Measurements from ENCODE around the gene IFI44.

DNA sequence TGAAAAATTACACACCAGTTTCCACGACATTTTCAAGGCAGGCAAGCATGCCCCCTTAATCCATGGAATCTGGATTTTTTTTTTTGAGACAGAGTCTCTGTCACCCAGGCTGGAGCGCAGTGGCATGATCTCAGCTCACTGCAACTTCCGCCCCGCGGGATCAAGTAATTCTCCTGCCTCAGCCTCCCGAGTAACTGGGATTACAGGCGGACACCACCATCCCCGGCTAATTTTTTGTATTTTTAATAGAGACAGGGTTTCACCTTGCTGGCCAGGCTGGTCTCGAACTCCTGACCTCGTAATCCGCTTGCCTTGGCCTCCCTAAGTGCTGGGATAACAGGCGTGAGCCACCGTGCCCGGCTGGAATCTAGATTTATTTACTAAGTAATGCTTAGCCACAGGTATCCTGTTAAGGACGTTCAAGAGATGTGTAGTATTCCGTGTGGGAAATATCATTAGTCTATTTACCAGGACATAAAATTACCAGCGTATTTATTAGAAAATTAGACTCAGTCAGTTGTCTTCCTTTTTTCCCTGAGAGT lies 2.5 kb downstream of the IFI44 start:
- TF ChIP-seq, protein P1, sequence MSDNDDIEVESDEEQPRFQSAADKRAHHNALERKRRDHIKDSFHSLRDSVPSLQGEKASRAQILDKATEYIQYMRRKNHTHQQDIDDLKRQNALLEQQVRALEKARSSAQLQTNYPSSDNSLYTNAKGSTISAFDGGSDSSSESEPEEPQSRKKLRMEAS (IDR thresholded peaks at IDR 0.05): no peak
- no peak for TF ChIP-seq BRCA1 (IDR thresholded peaks at IDR 0.05; ENCODE audit: low read depth, low read length)
- no peak for TF ChIP-seq POLR2A (IDR thresholded peaks at IDR 0.05; ENCODE audit: control extremely low read depth in 1 of 2, low read depth in 2 of 2, low read length in 2 of 2)
- no peak for TF ChIP-seq EGR1 (IDR thresholded peaks at IDR 0.05; ENCODE audit: borderline replicate concordance, low read depth, low read length)
- no peak for TF ChIP-seq JUND (IDR thresholded peaks at IDR 0.05; ENCODE audit: low read length)
- TF ChIP-seq ZNF274 (IDR thresholded peaks at IDR 0.05; ENCODE audit: borderline replicate concordance, extremely low read depth, low read length): no peak
- no peak for TF ChIP-seq CTCF (IDR thresholded peaks at IDR 0.05; ENCODE audit: control extremely low read depth in 1 of 3, insufficient read depth in 1 of 3, low read depth in 1 of 3, low read length in 3 of 3)
- TF ChIP-seq, protein P2, sequence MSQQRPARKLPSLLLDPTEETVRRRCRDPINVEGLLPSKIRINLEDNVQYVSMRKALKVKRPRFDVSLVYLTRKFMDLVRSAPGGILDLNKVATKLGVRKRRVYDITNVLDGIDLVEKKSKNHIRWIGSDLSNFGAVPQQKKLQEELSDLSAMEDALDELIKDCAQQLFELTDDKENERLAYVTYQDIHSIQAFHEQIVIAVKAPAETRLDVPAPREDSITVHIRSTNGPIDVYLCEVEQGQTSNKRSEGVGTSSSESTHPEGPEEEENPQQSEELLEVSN (IDR thresholded peaks at IDR 0.05): no peak
- TF ChIP-seq SIN3A (conservative IDR thresholded peaks at IDR 0.05 in 1 of 2, IDR thresholded peaks at IDR 0.05 in 1 of 2; ENCODE audit: low read depth in 1 of 2, low read length in 2 of 2): no peak
- no peak for TF ChIP-seq EZH2 (IDR thresholded peaks at IDR 0.05; ENCODE audit: low read depth, low read length, severe bottlenecking)
